ENCODE results near the gene FADS1. TPM values are rescaled to one million over a fixed set of nuclear protein-coding genes. Genes with fewer than 3 reads are reported as not detected.
A peak's percentile ranks its signal among the peaks of the same experiment; 100 is the strongest.

Gene FADS1
- total and polyA plus RNA-seq, 2 of the 8 experiments (the other 6 are each of a cell fraction or from before 2014, with no cell fraction given), result 115 to 141 TPM

GRCh38 chr11:61816736-61817455 lies at the start of gene FADS1 (continued):
- no peak for TF ChIP-seq SP4 (IDR thresholded peaks at IDR 0.05; ENCODE audit: low read length)
- peak; percentile 88 for TF ChIP-seq CEBPB (IDR thresholded peaks at IDR 0.05; ENCODE audit: low read depth, low read length)
- TF ChIP-seq, protein P1, sequence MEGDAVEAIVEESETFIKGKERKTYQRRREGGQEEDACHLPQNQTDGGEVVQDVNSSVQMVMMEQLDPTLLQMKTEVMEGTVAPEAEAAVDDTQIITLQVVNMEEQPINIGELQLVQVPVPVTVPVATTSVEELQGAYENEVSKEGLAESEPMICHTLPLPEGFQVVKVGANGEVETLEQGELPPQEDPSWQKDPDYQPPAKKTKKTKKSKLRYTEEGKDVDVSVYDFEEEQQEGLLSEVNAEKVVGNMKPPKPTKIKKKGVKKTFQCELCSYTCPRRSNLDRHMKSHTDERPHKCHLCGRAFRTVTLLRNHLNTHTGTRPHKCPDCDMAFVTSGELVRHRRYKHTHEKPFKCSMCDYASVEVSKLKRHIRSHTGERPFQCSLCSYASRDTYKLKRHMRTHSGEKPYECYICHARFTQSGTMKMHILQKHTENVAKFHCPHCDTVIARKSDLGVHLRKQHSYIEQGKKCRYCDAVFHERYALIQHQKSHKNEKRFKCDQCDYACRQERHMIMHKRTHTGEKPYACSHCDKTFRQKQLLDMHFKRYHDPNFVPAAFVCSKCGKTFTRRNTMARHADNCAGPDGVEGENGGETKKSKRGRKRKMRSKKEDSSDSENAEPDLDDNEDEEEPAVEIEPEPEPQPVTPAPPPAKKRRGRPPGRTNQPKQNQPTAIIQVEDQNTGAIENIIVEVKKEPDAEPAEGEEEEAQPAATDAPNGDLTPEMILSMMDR (IDR thresholded peaks at IDR 0.05; ENCODE audit: control extremely low read depth in 1 of 3, insufficient read depth in 1 of 3, low read depth in 1 of 3, low read length in 3 of 3), result peak; percentile 51 to 62 (median 57)
- TF ChIP-seq TAF7 (optimal IDR thresholded peaks at IDR 0.05; ENCODE audit: borderline replicate concordance, low read depth, low read length), result peak; percentile 18
- no peak for TF ChIP-seq CHD7 (IDR thresholded peaks at IDR 0.05; ENCODE audit: insufficient replicate concordance, low read length)
- TF ChIP-seq RAD21 (IDR thresholded peaks at IDR 0.05 in 1 of 2, conservative IDR thresholded peaks at IDR 0.05 in 1 of 2; ENCODE audit: low read depth in 2 of 2, low read length in 2 of 2), result peak in 1 of 2 experiments; percentile 23; a peak in 2 of 4 replicates
- TF ChIP-seq SRF (IDR thresholded peaks at IDR 0.05; ENCODE audit: low read depth, low read length), result no peak
